Natural killer cell (primary cell): ENCODE results near the gene PLCD1. TPM values are rescaled to one million over a fixed set of nuclear protein-coding genes. Genes with fewer than 3 reads are reported as not detected.

Experiments
- ATAC-seq, 3 donors: fragments of 150-1000 bp in 2 of 3; fragments of 200-7000 bp in 1 of 3; cut with Tn5 transposase; 1 replicate in 1 of 3; 2 replicates in 2 of 3; pipeline ENCODE4 v1.10.0; 2021; ENCODE audit warnings: mild to moderate bottlenecking in 2 of 3, moderate library complexity in 2 of 3
- DNase-seq, 2 donors: peaks; one replicate each; pipeline versions ENCODE4 v3.0.0 to v3.0.0-alpha.2; 2013 to 2021; ENCODE audit warnings: mixed read lengths in 1 of 2
- H3K27ac ChIP-seq: one replicate; pipeline ENCODE4 v1.5.1; 2013; ENCODE audit warnings: mild to moderate bottlenecking, low read length
- H3K27me3 ChIP-seq: one replicate; pipeline ENCODE4 v1.6.1; 2013; ENCODE audit warnings: low read length; ENCODE audit not compliant: control insufficient read depth, insufficient read depth
- H3K36me3 ChIP-seq: one replicate; pipeline ENCODE4 v1.6.1; 2013; ENCODE audit warnings: low read length; ENCODE audit not compliant: control insufficient read depth, insufficient read depth
- H3K4me1 ChIP-seq: one replicate; pipeline ENCODE4 v1.6.1; 2013; ENCODE audit warnings: low read length; ENCODE audit not compliant: control insufficient read depth, insufficient read depth
- H3K4me3 ChIP-seq: one replicate; pipeline ENCODE4 v1.5.1; 2013; ENCODE audit warnings: low read length
- H3K9me3 ChIP-seq: one replicate; pipeline ENCODE4 v1.6.1; 2013; ENCODE audit warnings: low read length; ENCODE audit not compliant: control insufficient read depth, insufficient read depth
- H3K27ac Mint-ChIP-seq, 2 donors: one replicate each; pipeline ENCODE4 v1.8.0; 2022; ENCODE audit warnings: mild to moderate bottlenecking in 2 of 2, mixed read lengths in 2 of 2, moderate library complexity in 1 of 2
- H3K27me3 Mint-ChIP-seq, 2 donors: one replicate each; pipeline ENCODE4 v1.8.0; 2022; ENCODE audit warnings: low read depth in 2 of 2, mixed read lengths in 2 of 2
- H3K36me3 Mint-ChIP-seq: one replicate; pipeline ENCODE4 v1.8.0; 2022; ENCODE audit warnings: mixed read lengths
- H3K4me1 Mint-ChIP-seq, 2 donors: one replicate each; pipeline ENCODE4 v1.8.0; 2022; ENCODE audit warnings: mixed read lengths in 2 of 2
- H3K4me3 Mint-ChIP-seq: one replicate; pipeline ENCODE4 v1.8.0; 2022; ENCODE audit warnings: mild to moderate bottlenecking, moderate library complexity, mixed read lengths
- H3K9me3 Mint-ChIP-seq, 2 donors: one replicate each; pipeline ENCODE4 v1.8.0; 2022; ENCODE audit warnings: mixed read lengths in 2 of 2
- CTCF ChIP-seq: fragments of 200-600 bp; IDR thresholded peaks from one replicate; pipeline ENCODE4 v1.8.0; 2022; ENCODE audit warnings: antibody characterized with exemption
- WGBS: methylation state at CpG from one replicate; pipeline ENCODE4 v1.1.7; 2013; ENCODE audit warnings: missing lambda C conversion rate; ENCODE audit not compliant: insufficient coverage; 5-methylcytosine and 5-hydroxymethylcytosine counted together
- intact Hi-C: fragments of 100-400 bp; cut with micrococcal nuclease; formaldehyde crosslinking; loops from one replicate; pipeline ENCODE4 v1.14.2; 2022
- total RNA-seq, 4 donors: library from RNA; stranded (reverse); fragments of 120-200 nt in 1 of 4; gene quantifications; one replicate each; pipeline versions ENCODE4 v1.2.3 to v1.2.4, GENCODE V29; 2013 to 2022

Gene PLCD1
- total RNA-seq, 3 donors from 2014 or later (not counting 1 experiment from before 2014, with no cell fraction given), result 27.7 to 38.1 (median 29.4) TPM

- DNase-seq (no peak), ATAC-seq (no peak)
- peaks cover 2 to 24% of the 10 kb centered on the region in 2 donors for H3K4me1 Mint-ChIP-seq
- Histone ChIP-seq H3K4me3 (no peak overlapping the region), H3K27me3 (no peaks in the 10 kb centered on the region), H3K27ac (no peak overlapping the region), H3K4me1 (no peaks in the 10 kb centered on the region), H3K36me3 (peaks cover 23% of the 10 kb centered on the region), H3K9me3 (peaks cover 3% of the 10 kb centered on the region)
- intact Hi-C loops, result no loop called here
- H3K27me3 Mint-ChIP-seq, result no peaks in the 10 kb centered on the region
- no peak overlapping the region for H3K4me3 Mint-ChIP-seq
- peaks cover 22% of the 10 kb centered on the region for H3K36me3 Mint-ChIP-seq
- no peak for TF ChIP-seq CTCF
- WGBS, result 72% methylated on average over 6 of the region's 6 CpGs
- H3K9me3 Mint-ChIP-seq, result peaks cover 0 to 3% of the 10 kb centered on the region in 2 donors
- peak overlapping the region in 1 of 2 donors; percentile 44 for H3K27ac Mint-ChIP-seq
These were observed 12.5 kb downstream of the PLCD1 start for GRCh38 chr3:38016847-38017444.

DNA sequence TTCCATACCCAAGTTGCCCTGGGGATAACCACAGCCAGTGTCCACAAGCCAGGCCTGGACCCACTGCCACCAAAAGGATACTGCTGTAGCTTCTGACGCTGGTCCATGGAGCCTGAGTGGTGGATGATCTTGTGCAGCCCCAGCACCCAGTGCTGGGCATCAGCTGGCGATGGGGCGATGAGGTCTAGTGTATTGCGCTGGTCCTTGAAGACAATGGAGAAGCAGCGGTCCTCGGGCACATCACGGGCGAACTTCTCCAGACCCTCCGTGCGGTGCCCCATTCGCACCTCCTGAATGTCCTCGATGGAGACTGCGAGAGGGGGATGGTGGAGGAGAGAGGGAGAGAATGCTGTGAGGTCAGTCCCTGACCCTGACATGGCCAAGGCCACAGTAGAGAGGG, 13.0 kb downstream of the PLCD1 start:
- Histone ChIP-seq H3K4me1 (no peaks in the 10 kb centered on the region), H3K9me3 (peaks cover 3% of the 10 kb centered on the region), H3K27me3 (no peaks in the 10 kb centered on the region), H3K36me3 (peaks cover 23% of the 10 kb centered on the region), H3K27ac (no peak overlapping the region), H3K4me3 (no peak overlapping the region)
- intact Hi-C loops, result no loop called here
- Mint-ChIP-seq H3K4me3 (no peak overlapping the region), H3K4me1 (peaks cover 0 to 18% of the 10 kb centered on the region in 2 donors), H3K27me3 (no peaks in the 10 kb centered on the region), H3K27ac (peak overlapping the region in 1 of 2 donors; percentile 44), H3K9me3 (peaks cover 0 to 3% of the 10 kb centered on the region in 2 donors), H3K36me3 (peaks cover 22% of the 10 kb centered on the region)
- ATAC-seq, result no peak
- 99% methylated on average over 13 of the region's 13 CpGs for WGBS
- DNase-seq, result no peak
- no peak for TF ChIP-seq CTCF

DNA sequence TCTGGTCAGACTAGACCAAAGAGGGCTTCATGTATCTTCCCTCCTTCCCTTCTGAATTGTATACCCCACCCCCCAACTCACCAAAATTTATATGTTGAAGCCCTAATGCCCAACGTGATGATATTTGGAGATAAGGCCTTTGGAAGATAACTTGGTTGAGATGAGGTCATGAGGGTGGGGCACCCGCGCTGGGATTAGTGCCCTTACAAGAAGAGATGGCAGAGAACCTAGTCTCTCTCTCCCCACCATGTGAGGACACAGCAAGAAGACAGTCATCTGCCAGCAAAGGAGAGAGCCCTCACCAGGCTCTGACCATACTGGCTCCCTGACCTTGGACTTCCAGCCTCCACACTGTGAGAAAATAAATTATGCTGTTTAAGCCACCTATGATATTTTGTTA, 13.5 kb downstream of the PLCD1 start:
- no peak for ATAC-seq
- H3K27ac Mint-ChIP-seq, result no peak overlapping the region
- peaks cover 0 to 18% of the 10 kb centered on the region in 2 donors for H3K4me1 Mint-ChIP-seq
- TF ChIP-seq CTCF, result no peak
- no peaks in the 10 kb centered on the region for H3K27me3 ChIP-seq
- H3K9me3 Mint-ChIP-seq, result peaks cover 0 to 3% of the 10 kb centered on the region in 2 donors
- no peak overlapping the region for H3K27ac ChIP-seq
- no peak overlapping the region for H3K4me3 Mint-ChIP-seq
- peaks cover 23% of the 10 kb centered on the region for H3K36me3 ChIP-seq
- H3K9me3 ChIP-seq, result peaks cover 3% of the 10 kb centered on the region
- DNase-seq, result no peak
- no peaks in the 10 kb centered on the region for H3K4me1 ChIP-seq
- H3K36me3 Mint-ChIP-seq, result peaks cover 22% of the 10 kb centered on the region
- intact Hi-C loops, result no loop called here
- no peaks in the 10 kb centered on the region for H3K27me3 Mint-ChIP-seq
- no peak overlapping the region for H3K4me3 ChIP-seq
- WGBS, result 100% methylated on average over 2 of the region's 3 CpGs

- H3K27ac ChIP-seq, result no peak overlapping the region
- no peaks in the 10 kb centered on the region for H3K27me3 ChIP-seq
- peaks cover 0 to 17% of the 10 kb centered on the region in 2 donors for H3K4me1 Mint-ChIP-seq
- no peak overlapping the region for H3K4me3 Mint-ChIP-seq
- peaks cover 0 to 3% of the 10 kb centered on the region in 2 donors for H3K9me3 Mint-ChIP-seq
- peaks cover 3% of the 10 kb centered on the region for H3K9me3 ChIP-seq
- ATAC-seq (no peak), DNase-seq (no peak)
- intact Hi-C loops, result no loop called here
- WGBS, result 88% methylated on average over 1 of the region's 3 CpGs
- no peak for TF ChIP-seq CTCF
- no peak overlapping the region for H3K4me3 ChIP-seq
- peaks cover 22% of the 10 kb centered on the region for H3K36me3 Mint-ChIP-seq
- H3K4me1 ChIP-seq, result no peaks in the 10 kb centered on the region
- H3K27me3 Mint-ChIP-seq, result no peaks in the 10 kb centered on the region
- H3K36me3 ChIP-seq, result peaks cover 23% of the 10 kb centered on the region
- H3K27ac Mint-ChIP-seq, result no peak overlapping the region
These were observed 14.0 kb downstream of the PLCD1 start for GRCh38 chr3:38015485-38015884.
